Kidney (tissue), 14 donors: Measurements from ENCODE around the gene ATP5MC2. TPM values are rescaled to one million over a fixed set of nuclear protein-coding genes. Genes with fewer than 3 reads are reported as not detected.

Source experiments
- DNase-seq, 5 donors: peaks; one replicate each; pipeline ENCODE4 v3.0.0-alpha.2; 2013 to 2020
- FAIRE-seq: peaks from 2 replicates; lab custom pipeline; 2012; peaks lifted over from hg19 to GRCh38; lab: Jason Lieb, UNC
- H3K27ac ChIP-seq, 2 donors: one replicate each; pipeline ENCODE4 v1.7.0; 2013; ENCODE audit warnings: low read depth in 2 of 2, low read length in 2 of 2, inconsistent platforms in 1 of 2
- H3K27me3 ChIP-seq: one replicate; pipeline ENCODE4 v1.7.1; 2013; ENCODE audit warnings: low read length, inconsistent platforms; ENCODE audit not compliant: control insufficient read depth, insufficient read depth
- H3K36me3 ChIP-seq, 3 donors: one replicate each; pipeline versions ENCODE4 v1.7.0 to v1.7.1; 2013; ENCODE audit warnings: low read length in 3 of 3, control low read depth in 1 of 3, inconsistent platforms in 1 of 3; ENCODE audit not compliant: insufficient read depth in 3 of 3, control insufficient read depth in 2 of 3
- H3K4me1 ChIP-seq, 3 donors: one replicate each; pipeline versions ENCODE4 v1.7.0 to v1.7.1; 2013; ENCODE audit warnings: low read length in 3 of 3, inconsistent platforms in 1 of 3, low read depth in 1 of 3; ENCODE audit not compliant: control insufficient read depth in 2 of 3, insufficient read depth in 2 of 3
- H3K4me3 ChIP-seq, 3 donors: one replicate each; pipeline versions ENCODE4 v1.7.0 to v1.8.1; 2013; ENCODE audit warnings: low read length in 3 of 3, control low read depth in 1 of 3, inconsistent platforms in 1 of 3
- H3K9ac ChIP-seq, 3 donors: one replicate each; pipeline versions ENCODE4 v1.7.0 to v1.7.1; 2013; ENCODE audit warnings: low read length in 3 of 3, control low read depth in 1 of 3, inconsistent platforms in 1 of 3
- H3K9me3 ChIP-seq, 3 donors: one replicate each; pipeline versions ENCODE4 v1.7.0 to v1.7.1; 2013; ENCODE audit warnings: low read length in 3 of 3, control low read depth in 1 of 3, inconsistent platforms in 1 of 3; ENCODE audit not compliant: control insufficient read depth in 2 of 3, insufficient read depth in 1 of 3
- intact Hi-C: fragments of 100-400 bp; cut with DNase I; formaldehyde crosslinking; loops from one replicate; pipeline ENCODE4 v1.11.1; 2022
- polyA plus RNA-seq: library from polyadenylated mRNA; stranded (reverse); fragments of 350-450 nt; fragmentation: Illumina TruSeq; extraction: RNeasy Lipid Tissue Mini Kit (QIAGEN cat#74804); gene quantifications from one replicate; pipeline ENCODE4 v1.2.3, GENCODE V29; 2014; ENCODE audit warnings: low read depth, low replicate concordance; ENCODE audit not compliant: insufficient read depth
- total RNA-seq: library from RNA; stranded (reverse); fragmentation: NEBNext Ultra II Directional; extraction: Animal tissue kit (Norgen Biotek cat#: 25700); gene quantifications from one replicate; pipeline ENCODE4 v1.2.1, GENCODE V29; 2021
- TF ChIP-seq, protein P1 (sequence below): IDR thresholded peaks from 3 replicates; pipeline ENCODE4 v1.5.1; 2012; ENCODE audit warnings: mild to moderate bottlenecking, moderate library complexity, borderline replicate concordance; ENCODE audit not compliant: insufficient read depth; ENCODE audit errors: extremely low read depth
- donor health status: control.
- donor health status: control.
- donor health status: control.
- donor health status: control.
- donor health status: control.
- donor health status: DM: yes; HTN: yes; CAD: no.
- donor health status: Normal renal cell carcinoma (clear cell type).

The ATP5MC2 gene
- total and polyA plus RNA-seq, 2 donors from 2014 or later, result 271 to 939 TPM

DNA sequence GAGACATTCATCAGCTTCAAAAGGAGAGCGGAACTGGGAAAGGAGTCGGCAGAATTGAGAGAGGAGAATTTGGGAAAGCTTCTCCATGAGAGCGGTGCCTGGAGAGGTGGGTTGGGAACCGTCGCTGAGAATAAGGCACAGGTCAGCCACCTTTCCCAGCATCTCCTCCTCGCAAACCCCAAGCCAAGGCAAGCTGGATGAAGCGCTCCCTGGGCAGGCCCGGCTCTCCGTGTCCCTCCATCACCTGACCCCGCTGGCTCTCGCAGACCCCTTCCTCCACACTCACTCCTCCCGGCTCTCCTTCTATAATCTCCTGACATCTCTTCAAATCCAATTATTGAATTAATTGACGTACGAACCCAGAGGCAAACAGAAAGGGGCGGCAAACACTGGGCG lies 18.9 kb upstream of the ATP5MC2 start:
- H3K9ac ChIP-seq, result no peak overlapping the region
- DNase-seq (no peak), FAIRE-seq (no peak)
- peaks cover 20% of the 10 kb centered on the region for H3K27me3 ChIP-seq
- H3K36me3 ChIP-seq, result no peaks in the 10 kb centered on the region
- TF ChIP-seq, protein P1, sequence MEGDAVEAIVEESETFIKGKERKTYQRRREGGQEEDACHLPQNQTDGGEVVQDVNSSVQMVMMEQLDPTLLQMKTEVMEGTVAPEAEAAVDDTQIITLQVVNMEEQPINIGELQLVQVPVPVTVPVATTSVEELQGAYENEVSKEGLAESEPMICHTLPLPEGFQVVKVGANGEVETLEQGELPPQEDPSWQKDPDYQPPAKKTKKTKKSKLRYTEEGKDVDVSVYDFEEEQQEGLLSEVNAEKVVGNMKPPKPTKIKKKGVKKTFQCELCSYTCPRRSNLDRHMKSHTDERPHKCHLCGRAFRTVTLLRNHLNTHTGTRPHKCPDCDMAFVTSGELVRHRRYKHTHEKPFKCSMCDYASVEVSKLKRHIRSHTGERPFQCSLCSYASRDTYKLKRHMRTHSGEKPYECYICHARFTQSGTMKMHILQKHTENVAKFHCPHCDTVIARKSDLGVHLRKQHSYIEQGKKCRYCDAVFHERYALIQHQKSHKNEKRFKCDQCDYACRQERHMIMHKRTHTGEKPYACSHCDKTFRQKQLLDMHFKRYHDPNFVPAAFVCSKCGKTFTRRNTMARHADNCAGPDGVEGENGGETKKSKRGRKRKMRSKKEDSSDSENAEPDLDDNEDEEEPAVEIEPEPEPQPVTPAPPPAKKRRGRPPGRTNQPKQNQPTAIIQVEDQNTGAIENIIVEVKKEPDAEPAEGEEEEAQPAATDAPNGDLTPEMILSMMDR, result no peak
- peaks cover 0 to 5% (median 0%) of the 10 kb centered on the region in 3 donors for H3K4me1 ChIP-seq
- H3K4me3 ChIP-seq, result no peak overlapping the region
- no peak overlapping the region for H3K27ac ChIP-seq
- no peaks in the 10 kb centered on the region for H3K9me3 ChIP-seq
- intact Hi-C loops, result no loop called here

DNA sequence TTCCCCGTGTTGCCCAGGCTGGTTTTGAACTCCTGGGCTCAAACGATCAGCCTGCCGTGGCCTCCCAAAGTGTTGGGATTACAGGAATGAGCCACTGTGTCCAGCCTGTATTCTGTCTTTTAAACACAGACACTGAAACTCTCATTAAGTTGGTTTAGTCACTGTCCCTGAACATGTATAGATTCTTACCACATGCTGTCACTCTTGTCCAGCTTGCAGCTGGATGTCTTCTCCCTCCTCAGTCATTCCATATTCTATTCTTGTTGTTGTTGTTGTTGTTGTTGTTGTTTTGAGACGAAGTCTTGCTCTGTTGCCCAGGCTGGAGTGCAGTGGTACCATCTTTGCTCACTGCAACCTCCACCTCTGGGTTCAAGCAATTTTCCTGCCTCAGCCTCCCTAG lies 12.3 kb upstream of the ATP5MC2 start:
- no peaks in the 10 kb centered on the region for H3K4me1 ChIP-seq
- no peaks in the 10 kb centered on the region for H3K9me3 ChIP-seq
- H3K27ac ChIP-seq, result no peak overlapping the region
- no peak overlapping the region for H3K4me3 ChIP-seq
- H3K36me3 ChIP-seq, result no peaks in the 10 kb centered on the region
- no peak for DNase-seq
- H3K9ac ChIP-seq, result no peak overlapping the region
- FAIRE-seq, result no peak
- intact Hi-C loops, result no loop called here
- TF ChIP-seq, protein P1, result no peak
- H3K27me3 ChIP-seq, result no peaks in the 10 kb centered on the region

DNA sequence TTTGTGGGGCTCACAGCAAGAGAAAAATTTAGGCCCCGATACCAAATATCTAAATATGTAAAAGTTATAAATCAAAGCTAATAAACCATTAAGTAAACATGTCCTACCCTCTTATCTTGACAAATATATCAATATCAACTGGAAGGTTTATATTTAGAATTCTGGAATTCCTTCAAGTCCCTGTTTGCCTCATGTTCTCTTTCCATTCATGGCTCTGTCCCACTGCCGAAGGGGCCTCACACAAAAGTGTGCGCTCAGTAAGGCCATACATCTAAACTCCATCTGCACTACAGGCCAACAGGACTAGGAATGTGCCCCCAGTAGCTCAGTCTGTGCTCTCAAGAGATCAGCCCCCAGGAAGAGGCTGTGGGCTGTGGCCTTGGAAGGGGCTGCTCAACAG lies 10.6 kb upstream of the ATP5MC2 start:
- FAIRE-seq, result no peak
- DNase-seq, result peak in 3 of 5 donors; percentile 14 to 27 (median 25)

More for the DNA sequence above, 10.6 kb upstream of the ATP5MC2 start:
- no peak overlapping the region for H3K4me3 ChIP-seq
- peak overlapping the region in 1 of 2 donors; percentile 14 for H3K27ac ChIP-seq
- TF ChIP-seq, protein P1, result no peak
- H3K9me3 ChIP-seq, result no peaks in the 10 kb centered on the region
- no peak overlapping the region for H3K9ac ChIP-seq
- H3K4me1 ChIP-seq, result no peaks in the 10 kb centered on the region
- H3K27me3 ChIP-seq, result no peaks in the 10 kb centered on the region
- intact Hi-C loops, result no loop called here
- H3K36me3 ChIP-seq, result no peaks in the 10 kb centered on the region
